ENCODE data around the gene TMC3. TPM values are rescaled to one million over a fixed set of nuclear protein-coding genes. Genes with fewer than 3 reads are reported as not detected.

Gene TMC3
- total RNA-seq, 2 donors from 2014 or later: not detected

GRCh38 chr15:81292523-81293001 lies 81.5 kb downstream of the TMC3 start:
- H3K27me3 Mint-ChIP-seq: no peaks in the 10 kb centered on the region
- H3K9me3 Mint-ChIP-seq: peaks cover 4% of the 10 kb centered on the region
- no peak for DNase-seq (ENCODE audit: low spot score)
- H3K36me3 Mint-ChIP-seq: peaks cover 6% of the 10 kb centered on the region
- peak overlapping the region; percentile 96 to 99 for H3K27ac Mint-ChIP-seq
- no peak for ATAC-seq
- peak overlapping the region; percentile 96 for H3K4me3 Mint-ChIP-seq
- peaks cover 60 to 71% of the 10 kb centered on the region in 2 donors for H3K4me1 Mint-ChIP-seq (ENCODE audit: low read depth in 2 of 2)

GRCh38 chr15:81291916-81292522 lies 82.0 kb downstream of the TMC3 start:
- ATAC-seq (no peak), DNase-seq (ENCODE audit: low spot score) (no peak)
- H3K27me3 Mint-ChIP-seq: no peaks in the 10 kb centered on the region
- peaks cover 58 to 69% of the 10 kb centered on the region in 2 donors for H3K4me1 Mint-ChIP-seq (ENCODE audit: low read depth in 2 of 2)
- peaks cover 5% of the 10 kb centered on the region for H3K9me3 Mint-ChIP-seq
- H3K4me3 Mint-ChIP-seq: peak overlapping the region; percentile 96
- peak overlapping the region; percentile 96 to 99 for H3K27ac Mint-ChIP-seq
- H3K36me3 Mint-ChIP-seq: peaks cover 7% of the 10 kb centered on the region

- Mint-ChIP-seq H3K9me3 (peaks cover 8% of the 10 kb centered on the region), H3K27me3 (no peaks in the 10 kb centered on the region), H3K4me3 (no peak overlapping the region), H3K27ac (no peak overlapping the region), H3K36me3 (peaks cover 10% of the 10 kb centered on the region), H3K4me1 (ENCODE audit: low read depth in 2 of 2) (peaks cover 58 to 69% of the 10 kb centered on the region in 2 donors)
- ATAC-seq (no peak), DNase-seq (ENCODE audit: low spot score) (no peak)
These were observed 84.1 kb downstream of the TMC3 start for GRCh38 chr15:81289910-81290309.

GRCh38 chr15:81288616-81289015 lies 85.4 kb downstream of the TMC3 start:
- peaks cover 45 to 60% of the 10 kb centered on the region in 2 donors for H3K4me1 Mint-ChIP-seq (ENCODE audit: low read depth in 2 of 2)
- no peak for DNase-seq (ENCODE audit: low spot score)
- ATAC-seq: no peak
- peaks cover 8% of the 10 kb centered on the region for H3K36me3 Mint-ChIP-seq
- peaks cover 8% of the 10 kb centered on the region for H3K9me3 Mint-ChIP-seq
- H3K27ac Mint-ChIP-seq: peak overlapping the region in 1 of 2 donors; percentile 11
- no peaks in the 10 kb centered on the region for H3K27me3 Mint-ChIP-seq
- no peak overlapping the region for H3K4me3 Mint-ChIP-seq

GRCh38 chr15:81288040-81288439 lies 86.0 kb downstream of the TMC3 start:
- ATAC-seq (no peak), DNase-seq (ENCODE audit: low spot score) (peak; percentile 8)
- Mint-ChIP-seq H3K4me3 (no peak overlapping the region), H3K27me3 (no peaks in the 10 kb centered on the region), H3K9me3 (peaks cover 8% of the 10 kb centered on the region), H3K27ac (peak overlapping the region; percentile 87 to 97), H3K4me1 (ENCODE audit: low read depth in 2 of 2) (peaks cover 43 to 58% of the 10 kb centered on the region in 2 donors), H3K36me3 (peaks cover 8% of the 10 kb centered on the region)

- peak overlapping the region; percentile 87 to 97 for H3K27ac Mint-ChIP-seq
- H3K4me1 Mint-ChIP-seq (ENCODE audit: low read depth in 2 of 2): peaks cover 31 to 51% of the 10 kb centered on the region in 2 donors
- DNase-seq (ENCODE audit: low spot score) (peak; percentile 49), ATAC-seq (peak; percentile 82 to 90)
- H3K27me3 Mint-ChIP-seq: no peaks in the 10 kb centered on the region
- H3K9me3 Mint-ChIP-seq: peaks cover 8% of the 10 kb centered on the region
- peaks cover 8% of the 10 kb centered on the region for H3K36me3 Mint-ChIP-seq
- peak overlapping the region; percentile 74 for H3K4me3 Mint-ChIP-seq
These were observed 87.3 kb downstream of the TMC3 start for GRCh38 chr15:81286621-81287121.

- DNase-seq (ENCODE audit: low spot score): peak; percentile 8
- no peak overlapping the region for H3K4me3 Mint-ChIP-seq
- peak overlapping the region; percentile 87 to 97 for H3K27ac Mint-ChIP-seq
- H3K9me3 Mint-ChIP-seq: peaks cover 8% of the 10 kb centered on the region
- no peak for ATAC-seq
- H3K27me3 Mint-ChIP-seq: no peaks in the 10 kb centered on the region
- H3K36me3 Mint-ChIP-seq: peaks cover 8% of the 10 kb centered on the region
- peaks cover 24 to 43% of the 10 kb centered on the region in 2 donors for H3K4me1 Mint-ChIP-seq (ENCODE audit: low read depth in 2 of 2)
These were observed 88.6 kb downstream of the TMC3 start for GRCh38 chr15:81285461-81285860.

- no peak overlapping the region for H3K4me3 Mint-ChIP-seq
- H3K36me3 Mint-ChIP-seq: peaks cover 8% of the 10 kb centered on the region
- H3K4me1 Mint-ChIP-seq (ENCODE audit: low read depth in 2 of 2): peaks cover 24 to 40% of the 10 kb centered on the region in 2 donors
- H3K27ac Mint-ChIP-seq: no peak overlapping the region
- H3K27me3 Mint-ChIP-seq: no peaks in the 10 kb centered on the region
- ATAC-seq (no peak), DNase-seq (ENCODE audit: low spot score) (peak; percentile 10)
- peaks cover 8% of the 10 kb centered on the region for H3K9me3 Mint-ChIP-seq
These were observed 89.6 kb downstream of the TMC3 start for GRCh38 chr15:81284256-81285031.

GRCh38 chr15:81282911-81283310 lies 91.1 kb downstream of the TMC3 start:
- DNase-seq (ENCODE audit: low spot score) (no peak), ATAC-seq (no peak)
- H3K27me3 Mint-ChIP-seq: no peaks in the 10 kb centered on the region
- H3K36me3 Mint-ChIP-seq: peaks cover 8% of the 10 kb centered on the region
- peaks cover 24 to 33% of the 10 kb centered on the region in 2 donors for H3K4me1 Mint-ChIP-seq (ENCODE audit: low read depth in 2 of 2)
- peaks cover 4% of the 10 kb centered on the region for H3K9me3 Mint-ChIP-seq
- H3K27ac Mint-ChIP-seq: no peak overlapping the region
- no peak overlapping the region for H3K4me3 Mint-ChIP-seq

- H3K4me1 Mint-ChIP-seq (ENCODE audit: low read depth in 2 of 2): peaks cover 24 to 30% of the 10 kb centered on the region in 2 donors
- no peaks in the 10 kb centered on the region for H3K27me3 Mint-ChIP-seq
- H3K9me3 Mint-ChIP-seq: peaks cover 4% of the 10 kb centered on the region
- peaks cover 8% of the 10 kb centered on the region for H3K36me3 Mint-ChIP-seq
- ATAC-seq (no peak), DNase-seq (ENCODE audit: low spot score) (no peak)
- no peak overlapping the region for H3K4me3 Mint-ChIP-seq
- H3K27ac Mint-ChIP-seq: no peak overlapping the region
These were observed 91.5 kb downstream of the TMC3 start for GRCh38 chr15:81282606-81282895.

GRCh38 chr15:81281766-81282605 lies 92.0 kb downstream of the TMC3 start:
- peaks cover 21 to 27% of the 10 kb centered on the region in 2 donors for H3K4me1 Mint-ChIP-seq (ENCODE audit: low read depth in 2 of 2)
- H3K36me3 Mint-ChIP-seq: peaks cover 9% of the 10 kb centered on the region
- H3K27me3 Mint-ChIP-seq: no peaks in the 10 kb centered on the region
- H3K4me3 Mint-ChIP-seq: no peak overlapping the region
- ATAC-seq (no peak), DNase-seq (ENCODE audit: low spot score) (no peak)
- peak overlapping the region in 1 of 2 donors; percentile 0 for H3K27ac Mint-ChIP-seq
- peaks cover 2% of the 10 kb centered on the region for H3K9me3 Mint-ChIP-seq

- H3K27me3 Mint-ChIP-seq: no peaks in the 10 kb centered on the region
- H3K36me3 Mint-ChIP-seq: peaks cover 9% of the 10 kb centered on the region
- H3K9me3 Mint-ChIP-seq: no peaks in the 10 kb centered on the region
- no peak for ATAC-seq
- no peak overlapping the region for H3K4me3 Mint-ChIP-seq
- DNase-seq (ENCODE audit: low spot score): no peak
- peak overlapping the region in 1 of 2 donors; percentile 0 for H3K27ac Mint-ChIP-seq
- H3K4me1 Mint-ChIP-seq (ENCODE audit: low read depth in 2 of 2): peaks cover 15 to 21% of the 10 kb centered on the region in 2 donors
These were observed 92.6 kb downstream of the TMC3 start for GRCh38 chr15:81281456-81281735.

Data from natural killer cell treated with Interleukin-12 subunit alpha and Interleukin-12 subunit beta and Interleukin-15 and Interleukin-18, amount 100 ng/mL, for 72 hours (primary cell).